AG09319 (cell line): ENCODE results near the gene FUT1.
"Not testable (repeated sequence)": the region's sequence is repeated elsewhere in the genome, so short reads cannot be mapped to it uniquely, and the experiment has no call there.

Experiments
- DNase-seq: peaks from one replicate; pipeline ENCODE4 v3.0.0-alpha.2; 2010; ENCODE audit warnings: low read depth; ENCODE audit errors: extremely low read depth
- CTCF ChIP-seq: IDR thresholded peaks from 2 replicates; pipeline ENCODE4 v1.5.1; 2011; ENCODE audit warnings: low read depth, mild to moderate bottlenecking, inconsistent platforms, low read length, moderate library complexity

FUT1 gene

GRCh38 chr19:48795055-48795684 lies 42.7 kb upstream of the FUT1 start:
- peak; percentile 92 for DNase-seq

GRCh38 chr19:48794291-48794690 lies 41.9 kb upstream of the FUT1 start:
- no peak for DNase-seq
- no peak for TF ChIP-seq CTCF

More at GRCh38 chr19:48795055-48795684, 42.7 kb upstream of the FUT1 start:
- peak; percentile 90 for TF ChIP-seq CTCF

GRCh38 chr19:48793271-48793670 lies 40.8 kb upstream of the FUT1 start:
- TF ChIP-seq CTCF: no peak
- no peak for DNase-seq

- DNase-seq: not testable (repeated sequence)
Measured at GRCh38 chr19:48787331-48787730, 34.9 kb upstream of the FUT1 start.

GRCh38 chr19:48786422-48786821 lies 34.0 kb upstream of the FUT1 start:
- not testable (repeated sequence) for DNase-seq

- peak; percentile 20 for TF ChIP-seq CTCF
- no peak for DNase-seq
Measured at GRCh38 chr19:48784527-48784926, 32.1 kb upstream of the FUT1 start.

- no peak for DNase-seq
- TF ChIP-seq CTCF: no peak
Measured at GRCh38 chr19:48780631-48781391, 28.4 kb upstream of the FUT1 start.

GRCh38 chr19:48779636-48780035 lies 27.2 kb upstream of the FUT1 start:
- no peak for DNase-seq
- TF ChIP-seq CTCF: no peak
